ENCODE results near the gene CTNNA2.

Gene CTNNA2

DNA sequence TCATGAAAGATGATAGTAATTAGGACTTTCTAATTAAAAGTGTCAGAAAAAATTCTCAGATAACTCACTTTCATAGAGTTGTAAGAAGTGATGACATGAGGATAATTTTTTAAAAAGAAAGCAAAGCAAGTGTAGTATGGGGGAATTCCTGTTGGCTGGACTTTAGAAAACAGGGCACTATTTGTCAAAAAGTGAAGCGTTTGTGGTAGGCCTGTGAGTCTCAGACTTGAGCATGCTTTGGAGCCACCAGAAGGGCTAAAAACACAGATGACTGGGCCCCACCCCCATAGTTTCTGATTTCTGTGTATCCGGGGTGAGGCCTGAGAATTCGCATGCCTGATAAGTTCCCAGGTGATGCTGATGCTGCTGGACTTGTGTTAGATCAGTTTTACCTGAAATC is 1014.3 kb downstream of the CTNNA2 start:
- DNase-seq: no peak

- no peak for DNase-seq
Measured at GRCh38 chr2:80529466-80530165, 1016.8 kb downstream of the CTNNA2 start.

GRCh38 chr2:80530442-80531064 is 1017.7 kb downstream of the CTNNA2 start:
- no peak for DNase-seq

DNA sequence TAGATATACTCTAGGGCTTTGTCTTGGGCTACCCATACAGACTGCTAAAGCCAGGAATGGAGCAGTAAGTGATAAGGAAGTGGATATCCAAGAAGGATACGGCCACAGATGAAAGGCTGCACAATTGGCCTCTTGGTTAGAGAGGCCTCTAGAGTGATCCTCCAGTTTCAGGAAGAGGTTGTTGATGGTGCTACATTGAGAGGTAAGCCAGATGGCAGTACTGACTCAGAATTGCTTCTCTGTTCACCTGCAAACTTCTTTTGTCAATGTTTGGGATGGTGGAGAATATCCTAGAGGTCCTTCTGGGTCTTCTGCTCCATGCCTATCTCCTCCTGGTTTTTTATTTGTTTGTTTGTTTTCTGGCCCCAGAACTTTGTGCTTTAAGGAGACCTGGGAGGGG is 1018.5 kb downstream of the CTNNA2 start:
- no peak for DNase-seq

GRCh38 chr2:80545420-80546210 is 1032.8 kb downstream of the CTNNA2 start:
- DNase-seq: no peak

- no peak for DNase-seq
Measured at GRCh38 chr2:80546766-80547165, 1033.9 kb downstream of the CTNNA2 start.

GRCh38 chr2:80547344-80547743 is 1034.5 kb downstream of the CTNNA2 start:
- DNase-seq: no peak

- no peak for DNase-seq
Measured at GRCh38 chr2:80548469-80548868, 1035.6 kb downstream of the CTNNA2 start.

DNA sequence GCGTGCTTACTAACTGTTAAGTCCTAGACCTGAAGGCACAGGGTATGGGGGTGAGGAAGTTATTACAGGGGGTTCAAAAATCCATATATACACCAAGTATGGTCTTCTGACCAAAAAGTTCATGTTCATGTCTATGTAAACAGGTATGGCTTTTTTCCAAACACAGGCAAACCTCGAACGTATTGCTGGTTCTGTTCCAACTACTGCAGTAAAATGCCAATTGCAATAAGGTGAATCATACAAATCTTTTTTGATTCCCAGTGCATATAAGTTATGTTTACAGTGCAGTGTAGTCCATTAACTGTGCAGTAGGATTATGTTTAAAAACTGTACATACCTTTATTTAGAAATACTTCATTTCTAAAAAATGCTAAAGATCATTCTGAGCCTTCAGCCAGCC is 1037.0 kb downstream of the CTNNA2 start:
- no peak for DNase-seq

DNA sequence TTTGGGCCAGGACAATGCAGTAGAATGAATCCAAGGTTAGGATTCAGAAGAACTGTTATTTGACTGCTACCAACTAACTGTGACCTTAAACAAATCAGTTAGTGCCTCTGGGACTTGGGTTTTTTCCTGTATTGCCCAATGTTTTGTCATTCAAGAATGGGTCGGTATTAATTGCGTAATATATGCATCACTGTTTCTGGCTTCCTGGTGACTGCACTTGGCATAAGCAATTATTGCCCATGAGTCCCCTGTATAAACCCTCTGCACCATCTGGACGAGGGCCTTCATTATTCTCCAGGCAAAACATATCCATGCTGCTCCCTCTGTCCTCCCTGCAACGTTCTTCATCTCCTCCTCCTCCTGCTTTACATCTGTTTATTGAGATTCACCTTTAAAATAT is 1047.5 kb downstream of the CTNNA2 start:
- DNase-seq: no peak

DNA sequence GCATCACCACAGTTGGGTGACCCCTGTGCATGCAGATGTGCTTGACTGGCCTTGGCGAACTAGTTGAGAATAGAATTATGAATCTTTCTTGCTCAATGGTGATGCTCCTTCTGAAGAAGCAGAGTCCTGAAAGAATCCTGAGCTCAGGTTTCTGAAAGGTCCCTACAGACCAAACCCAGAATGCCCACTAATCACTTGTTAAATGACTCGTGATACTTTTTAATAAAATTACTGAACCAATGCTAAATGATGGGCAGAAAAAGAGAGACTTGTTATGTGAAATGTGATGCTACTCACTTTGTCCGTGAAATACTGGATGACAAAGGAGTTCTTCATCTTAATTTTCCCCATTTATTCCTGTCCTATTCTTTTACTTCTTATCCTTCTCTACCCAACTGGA is 1055.2 kb downstream of the CTNNA2 start:
- no peak for DNase-seq

GRCh38 chr2:80573167-80573566 is 1060.3 kb downstream of the CTNNA2 start:
- no peak for DNase-seq

GRCh38 chr2:80573950-80574349 is 1061.1 kb downstream of the CTNNA2 start:
- DNase-seq: no peak

GRCh38 chr2:80579756-80580155 is 1066.9 kb downstream of the CTNNA2 start:
- no peak for DNase-seq

DNA sequence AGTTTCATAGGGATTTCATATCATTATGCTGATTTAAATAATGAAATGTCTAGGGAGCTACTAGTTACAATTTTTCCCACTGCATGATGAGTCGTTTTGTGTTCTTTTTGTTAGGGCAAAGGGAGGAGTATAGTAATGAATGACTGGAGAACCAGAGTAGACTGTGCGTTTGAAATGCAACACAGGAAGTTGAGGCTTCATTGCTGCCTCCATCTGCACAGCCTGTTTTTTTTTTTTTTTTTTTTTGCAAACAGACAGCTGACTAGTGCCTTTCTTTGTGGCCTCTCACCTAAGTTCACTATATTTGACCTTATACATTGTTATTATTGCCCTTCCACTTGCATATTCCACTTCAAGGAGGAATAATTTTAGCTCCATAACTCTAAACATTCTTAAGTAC is 1078.4 kb downstream of the CTNNA2 start:
- no peak for DNase-seq

GRCh38 chr2:80592106-80592505 is 1079.3 kb downstream of the CTNNA2 start:
- DNase-seq: no peak

GRCh38 chr2:80610108-80610507 is 1097.3 kb downstream of the CTNNA2 start:
- DNase-seq: no peak

DNA sequence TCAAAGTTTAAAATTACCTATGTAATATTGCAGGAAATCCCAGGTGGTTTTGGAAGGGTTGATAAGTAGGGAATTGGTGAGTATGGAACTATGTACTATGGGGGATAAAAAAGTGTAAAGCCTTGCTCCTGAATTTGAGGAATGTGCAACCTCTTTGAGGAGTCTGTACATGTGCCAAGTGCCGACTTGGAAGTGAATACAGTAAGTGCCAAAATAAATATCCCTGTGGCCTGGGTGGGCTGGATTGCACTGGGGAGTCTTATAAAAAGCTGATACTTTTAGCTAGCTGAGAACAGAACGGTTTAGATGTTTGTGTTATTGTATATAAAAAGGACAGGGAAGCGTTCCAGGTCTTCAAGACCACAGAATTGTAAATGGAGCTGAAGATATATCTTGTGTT is 1108.8 kb downstream of the CTNNA2 start:
- DNase-seq: peak; percentile 0

GRCh38 chr2:80624062-80624461 is 1111.2 kb downstream of the CTNNA2 start:
- no peak for DNase-seq

GRCh38 chr2:80634590-80634989 is 1121.7 kb downstream of the CTNNA2 start:
- DNase-seq: no peak

DNA sequence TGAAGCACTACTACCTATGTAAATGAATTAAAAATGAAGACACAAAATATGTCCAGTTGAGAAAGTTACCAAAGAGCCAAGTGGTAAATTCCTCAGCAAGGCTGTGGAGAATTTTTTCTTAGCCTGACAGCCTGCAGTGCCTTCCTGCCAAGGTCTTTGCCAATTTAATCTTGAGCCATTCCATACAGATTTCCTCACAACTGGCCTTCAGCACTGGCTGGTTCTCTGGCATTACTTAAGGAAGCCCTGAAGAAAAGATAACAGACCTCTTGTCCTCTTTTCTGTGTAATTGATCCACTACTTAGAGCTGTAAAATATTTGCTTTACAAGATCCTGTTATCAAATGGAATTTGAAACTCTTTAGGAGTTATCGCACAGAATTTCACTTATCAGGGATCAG is 1125.9 kb downstream of the CTNNA2 start:
- no peak for DNase-seq

- DNase-seq: no peak
Measured at GRCh38 chr2:80642465-80642864, 1129.6 kb downstream of the CTNNA2 start.

- no peak for DNase-seq
Measured at GRCh38 chr2:80643598-80643997, 1130.7 kb downstream of the CTNNA2 start.

GRCh38 chr2:80651435-80651834 is 1138.6 kb downstream of the CTNNA2 start:
- DNase-seq: no peak

All from fibroblast of skin of right biceps (primary cell).